Measurements from ENCODE around the gene TASOR. TPM values are rescaled to one million over a fixed set of nuclear protein-coding genes. Genes with fewer than 3 reads are reported as not detected.
"Not testable (repeated sequence)": the region's sequence is repeated elsewhere in the genome, so short reads cannot be mapped to it uniquely, and the experiment has no call there.

Gene TASOR
- total and polyA plus RNA-seq, 4 donors = 5.6 to 51.3 (median 19.2) TPM

- 91% methylated on average over 2 of the region's 2 CpGs for WGBS
- no peak for DNase-seq (ENCODE audit: low spot score)
- TF ChIP-seq GABPA (IDR thresholded peaks at IDR 0.05 in 1 of 2, conservative IDR thresholded peaks at IDR 0.05 in 1 of 2) = no peak
- TF ChIP-seq RXRA (IDR thresholded peaks at IDR 0.05) = no peak
- TF ChIP-seq MAX (IDR thresholded peaks at IDR 0.05) = no peak
- TF ChIP-seq TAF1 (conservative IDR thresholded peaks at IDR 0.05) = no peak
- TF ChIP-seq YY1 (IDR thresholded peaks at IDR 0.05) = no peak
- no peak for TF ChIP-seq FOXA2 (IDR thresholded peaks at IDR 0.05)
- TF ChIP-seq ATF3 (IDR thresholded peaks at IDR 0.05) = no peak
- TF ChIP-seq NR2F2 (IDR thresholded peaks at IDR 0.05) = no peak
- no peak overlapping the region for H3K27ac ChIP-seq (ENCODE audit: low read depth in 1 of 2, low read length in 2 of 2)
- no peaks in the 10 kb centered on the region for H3K4me1 ChIP-seq (ENCODE audit: control insufficient read depth in 4 of 4, insufficient read depth in 4 of 4, low read length in 3 of 4)
- H3K36me3 ChIP-seq (ENCODE audit: control insufficient read depth in 4 of 4, insufficient read depth in 3 of 4, low read depth in 1 of 4, low read length in 3 of 4) = no peaks in the 10 kb centered on the region
- no peak overlapping the region for H3K4me3 ChIP-seq (ENCODE audit: low read depth in 1 of 3, low read length in 3 of 3)
- H3K27me3 ChIP-seq (ENCODE audit: control insufficient read depth in 4 of 4, insufficient read depth in 4 of 4, low read length in 3 of 4) = peaks cover 0 to 3% (median 0%) of the 10 kb centered on the region in 4 donors
- no peak overlapping the region for H3K9ac ChIP-seq (ENCODE audit: low read depth in 1 of 2, low read length in 2 of 2)
- H3K9me3 ChIP-seq (ENCODE audit: control insufficient read depth in 4 of 4, low read length in 3 of 4) = peaks cover 0 to 2% (median 0%) of the 10 kb centered on the region in 4 donors
Measured at GRCh38 chr3:56711344-56711743, 28.3 kb upstream of the TASOR start.

- TF ChIP-seq RAD21 (IDR thresholded peaks at IDR 0.05) = peak in 1 of 2 donors; percentile 19
- H3K36me3 ChIP-seq (ENCODE audit: control insufficient read depth in 4 of 4, insufficient read depth in 3 of 4, low read depth in 1 of 4, low read length in 3 of 4); H3K4me1 ChIP-seq (ENCODE audit: control insufficient read depth in 4 of 4, insufficient read depth in 4 of 4, low read length in 3 of 4); H3K27me3 ChIP-seq (ENCODE audit: control insufficient read depth in 4 of 4, insufficient read depth in 4 of 4, low read length in 3 of 4); H3K4me3 ChIP-seq (ENCODE audit: low read depth in 1 of 3, low read length in 3 of 3); DNase-seq (ENCODE audit: low spot score); H3K27ac ChIP-seq (ENCODE audit: low read depth in 1 of 2, low read length in 2 of 2); H3K9ac ChIP-seq (ENCODE audit: low read depth in 1 of 2, low read length in 2 of 2); H3K9me3 ChIP-seq (ENCODE audit: control insufficient read depth in 4 of 4, low read length in 3 of 4): not testable (repeated sequence)
- whole genome bisulfite sequencing = 81% methylated on average over 6 of the region's 6 CpGs
Measured at GRCh38 chr3:56707412-56707811, 24.3 kb upstream of the TASOR start.

GRCh38 chr3:56706629-56707028 is 23.6 kb upstream of the TASOR start:
- DNase-seq (ENCODE audit: low spot score) = no peak
- Histone ChIP-seq H3K36me3 (ENCODE audit: control insufficient read depth in 4 of 4, insufficient read depth in 3 of 4, low read depth in 1 of 4, low read length in 3 of 4) (no peaks in the 10 kb centered on the region), H3K4me3 (ENCODE audit: low read depth in 1 of 3, low read length in 3 of 3) (no peak overlapping the region), H3K9ac (ENCODE audit: low read depth in 1 of 2, low read length in 2 of 2) (no peak overlapping the region), H3K4me1 (ENCODE audit: control insufficient read depth in 4 of 4, insufficient read depth in 4 of 4, low read length in 3 of 4) (no peaks in the 10 kb centered on the region), H3K9me3 (ENCODE audit: control insufficient read depth in 4 of 4, low read length in 3 of 4) (no peaks in the 10 kb centered on the region), H3K27ac (ENCODE audit: low read depth in 1 of 2, low read length in 2 of 2) (no peak overlapping the region), H3K27me3 (ENCODE audit: control insufficient read depth in 4 of 4, insufficient read depth in 4 of 4, low read length in 3 of 4) (peaks cover 0 to under 1% (median 0%) of the 10 kb centered on the region in 4 donors)
- no peak for TF ChIP-seq ZBTB33 (IDR thresholded peaks at IDR 0.05)
- TF ChIP-seq FOXA1 (IDR thresholded peaks at IDR 0.05) = no peak
- no peak for TF ChIP-seq FOXA2 (IDR thresholded peaks at IDR 0.05)
- no peak for TF ChIP-seq RXRA (IDR thresholded peaks at IDR 0.05)
- no peak for TF ChIP-seq HNF4G (IDR thresholded peaks at IDR 0.05)
- TF ChIP-seq GABPA (IDR thresholded peaks at IDR 0.05 in 1 of 2, conservative IDR thresholded peaks at IDR 0.05 in 1 of 2) = no peak
- no peak for TF ChIP-seq ATF3 (IDR thresholded peaks at IDR 0.05)
- TF ChIP-seq, protein P1, sequence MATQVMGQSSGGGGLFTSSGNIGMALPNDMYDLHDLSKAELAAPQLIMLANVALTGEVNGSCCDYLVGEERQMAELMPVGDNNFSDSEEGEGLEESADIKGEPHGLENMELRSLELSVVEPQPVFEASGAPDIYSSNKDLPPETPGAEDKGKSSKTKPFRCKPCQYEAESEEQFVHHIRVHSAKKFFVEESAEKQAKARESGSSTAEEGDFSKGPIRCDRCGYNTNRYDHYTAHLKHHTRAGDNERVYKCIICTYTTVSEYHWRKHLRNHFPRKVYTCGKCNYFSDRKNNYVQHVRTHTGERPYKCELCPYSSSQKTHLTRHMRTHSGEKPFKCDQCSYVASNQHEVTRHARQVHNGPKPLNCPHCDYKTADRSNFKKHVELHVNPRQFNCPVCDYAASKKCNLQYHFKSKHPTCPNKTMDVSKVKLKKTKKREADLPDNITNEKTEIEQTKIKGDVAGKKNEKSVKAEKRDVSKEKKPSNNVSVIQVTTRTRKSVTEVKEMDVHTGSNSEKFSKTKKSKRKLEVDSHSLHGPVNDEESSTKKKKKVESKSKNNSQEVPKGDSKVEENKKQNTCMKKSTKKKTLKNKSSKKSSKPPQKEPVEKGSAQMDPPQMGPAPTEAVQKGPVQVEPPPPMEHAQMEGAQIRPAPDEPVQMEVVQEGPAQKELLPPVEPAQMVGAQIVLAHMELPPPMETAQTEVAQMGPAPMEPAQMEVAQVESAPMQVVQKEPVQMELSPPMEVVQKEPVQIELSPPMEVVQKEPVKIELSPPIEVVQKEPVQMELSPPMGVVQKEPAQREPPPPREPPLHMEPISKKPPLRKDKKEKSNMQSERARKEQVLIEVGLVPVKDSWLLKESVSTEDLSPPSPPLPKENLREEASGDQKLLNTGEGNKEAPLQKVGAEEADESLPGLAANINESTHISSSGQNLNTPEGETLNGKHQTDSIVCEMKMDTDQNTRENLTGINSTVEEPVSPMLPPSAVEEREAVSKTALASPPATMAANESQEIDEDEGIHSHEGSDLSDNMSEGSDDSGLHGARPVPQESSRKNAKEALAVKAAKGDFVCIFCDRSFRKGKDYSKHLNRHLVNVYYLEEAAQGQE (IDR thresholded peaks at IDR 0.05) = no peak
- TF ChIP-seq YY1 (IDR thresholded peaks at IDR 0.05) = no peak
- TF ChIP-seq HNF4A (conservative IDR thresholded peaks at IDR 0.05) = no peak
- no peak for TF ChIP-seq MAX (IDR thresholded peaks at IDR 0.05)
- TF ChIP-seq EGR1 (IDR thresholded peaks at IDR 0.05; ENCODE audit: low read depth in 2 of 2) = no peak
- TF ChIP-seq SP1 (IDR thresholded peaks at IDR 0.05) = no peak
